Stimulated activated CD8-positive, alpha-beta memory T cell treated with anti-CD3 and anti-CD28 coated beads, Interleukin-4, amount 100 ng/mL, for 48 hours (primary cell): Measurements from ENCODE around the gene IFRD2.
"Not testable (repeated sequence)": the region's sequence is repeated elsewhere in the genome, so short reads cannot be mapped to it uniquely, and the experiment has no call there.

Experiments
- DNase-seq: peaks from one replicate; pipeline ENCODE4 v3.0.0-alpha.2; 2020

The IFRD2 gene

GRCh38 chr3:50245251-50245745, 46.9 kb downstream of the IFRD2 start:
- no peak for DNase-seq

- not testable (repeated sequence) for DNase-seq
These were observed 47.4 kb downstream of the IFRD2 start for GRCh38 chr3:50244813-50245212.

- no peak for DNase-seq
These were observed 48.7 kb downstream of the IFRD2 start for GRCh38 chr3:50243543-50243895.

GRCh38 chr3:50242851-50243542, 49.2 kb downstream of the IFRD2 start:
- peak; percentile 63 for DNase-seq

- peak; percentile 42 for DNase-seq
These were observed 49.9 kb downstream of the IFRD2 start for GRCh38 chr3:50242381-50242770.

GRCh38 chr3:50241713-50242380, 50.4 kb downstream of the IFRD2 start:
- DNase-seq = no peak

- DNase-seq = no peak
These were observed 51.1 kb downstream of the IFRD2 start for GRCh38 chr3:50241163-50241562.

- DNase-seq = no peak
These were observed 52.6 kb downstream of the IFRD2 start for GRCh38 chr3:50239649-50240048.

GRCh38 chr3:50238549-50239026, 53.6 kb downstream of the IFRD2 start:
- peak; percentile 44 for DNase-seq

- DNase-seq = peak; percentile 90
These were observed 54.3 kb downstream of the IFRD2 start for GRCh38 chr3:50237754-50238548.
